Measurements from ENCODE around the gene ARHGEF16.

Gene ARHGEF16

GRCh38 chr1:3423245-3423829 is 31.1 kb upstream of the ARHGEF16 start:
- no peak for DNase-seq

GRCh38 chr1:3423896-3424611 is 30.4 kb upstream of the ARHGEF16 start:
- no peak for DNase-seq

GRCh38 chr1:3425486-3426215 is 28.8 kb upstream of the ARHGEF16 start:
- DNase-seq, result no peak

- no peak for DNase-seq
These were observed 27.4 kb upstream of the ARHGEF16 start for GRCh38 chr1:3426956-3427535.

- DNase-seq, result no peak
These were observed 26.5 kb upstream of the ARHGEF16 start for GRCh38 chr1:3427711-3428704.

- no peak for DNase-seq
These were observed 25.6 kb upstream of the ARHGEF16 start for GRCh38 chr1:3428899-3429298.

- no peak for DNase-seq
These were observed 25.1 kb upstream of the ARHGEF16 start for GRCh38 chr1:3429320-3429719.

GRCh38 chr1:3429766-3430165 is 24.7 kb upstream of the ARHGEF16 start:
- DNase-seq, result no peak

- DNase-seq, result no peak
These were observed 24.1 kb upstream of the ARHGEF16 start for GRCh38 chr1:3430406-3430805.

GRCh38 chr1:3430820-3431219 is 23.6 kb upstream of the ARHGEF16 start:
- DNase-seq, result no peak

GRCh38 chr1:3431266-3431665 is 23.2 kb upstream of the ARHGEF16 start:
- DNase-seq, result no peak

GRCh38 chr1:3431686-3432085 is 22.8 kb upstream of the ARHGEF16 start:
- DNase-seq, result no peak

- no peak for DNase-seq
These were observed 22.2 kb upstream of the ARHGEF16 start for GRCh38 chr1:3432306-3432705.

GRCh38 chr1:3433076-3433475 is 21.4 kb upstream of the ARHGEF16 start:
- no peak for DNase-seq

- no peak for DNase-seq
These were observed 20.7 kb upstream of the ARHGEF16 start for GRCh38 chr1:3433596-3434320.

GRCh38 chr1:3434406-3435110 is 19.9 kb upstream of the ARHGEF16 start:
- no peak for DNase-seq

- no peak for DNase-seq
These were observed 18.8 kb upstream of the ARHGEF16 start for GRCh38 chr1:3435666-3436065.

- no peak for DNase-seq
These were observed 18.0 kb upstream of the ARHGEF16 start for GRCh38 chr1:3436451-3436850.

- DNase-seq, result no peak
These were observed 17.6 kb upstream of the ARHGEF16 start for GRCh38 chr1:3436901-3437300.

GRCh38 chr1:3438661-3439180 is 15.7 kb upstream of the ARHGEF16 start:
- DNase-seq, result no peak
